Esophagus squamous epithelium (tissue), 4 donors: Measurements from ENCODE around the gene DENND6B.

Experiments
- POLR2A ChIP-seq, 4 donors: fragments of 450-650 bp; IDR thresholded peaks; one replicate each; pipeline ENCODE4 v1.6.1; 2017; ENCODE audit warnings: antibody characterized with exemption in 4 of 4, mild to moderate bottlenecking in 4 of 4, moderate library complexity in 3 of 4
- TF ChIP-seq, protein P1 (sequence below), 6 experiments: fragments of 450-650 bp in 4 of 6; fragments of 200-600 bp in 2 of 6; sonication (generic) in 2 of 6; IDR thresholded peaks; one replicate each; pipeline ENCODE4 v1.5.1; 2016 to 2019; ENCODE audit warnings: antibody characterized with exemption in 6 of 6, mild to moderate bottlenecking in 4 of 6, moderate library complexity in 4 of 6

DNA sequence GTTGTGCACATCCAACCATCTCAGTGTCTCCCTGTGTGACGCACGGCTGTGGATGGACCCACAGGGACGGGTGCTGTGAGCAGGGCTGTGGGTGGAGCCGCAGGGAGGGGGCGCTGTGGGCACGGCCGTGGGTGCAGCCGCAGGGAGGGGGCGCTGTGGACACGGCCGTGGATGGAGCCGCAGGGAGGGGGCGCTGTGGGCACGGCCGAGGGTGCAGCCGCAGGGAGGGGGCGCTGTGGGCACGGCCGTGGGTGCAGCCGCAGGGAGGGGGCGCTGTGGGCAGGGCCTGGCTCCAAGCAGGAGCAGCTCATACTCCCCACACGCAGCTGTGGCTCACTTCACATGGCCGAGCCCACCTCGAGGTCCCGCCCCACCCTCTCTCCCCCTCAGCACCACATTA is 50.7 kb downstream of the DENND6B start:
- TF ChIP-seq, protein P1, sequence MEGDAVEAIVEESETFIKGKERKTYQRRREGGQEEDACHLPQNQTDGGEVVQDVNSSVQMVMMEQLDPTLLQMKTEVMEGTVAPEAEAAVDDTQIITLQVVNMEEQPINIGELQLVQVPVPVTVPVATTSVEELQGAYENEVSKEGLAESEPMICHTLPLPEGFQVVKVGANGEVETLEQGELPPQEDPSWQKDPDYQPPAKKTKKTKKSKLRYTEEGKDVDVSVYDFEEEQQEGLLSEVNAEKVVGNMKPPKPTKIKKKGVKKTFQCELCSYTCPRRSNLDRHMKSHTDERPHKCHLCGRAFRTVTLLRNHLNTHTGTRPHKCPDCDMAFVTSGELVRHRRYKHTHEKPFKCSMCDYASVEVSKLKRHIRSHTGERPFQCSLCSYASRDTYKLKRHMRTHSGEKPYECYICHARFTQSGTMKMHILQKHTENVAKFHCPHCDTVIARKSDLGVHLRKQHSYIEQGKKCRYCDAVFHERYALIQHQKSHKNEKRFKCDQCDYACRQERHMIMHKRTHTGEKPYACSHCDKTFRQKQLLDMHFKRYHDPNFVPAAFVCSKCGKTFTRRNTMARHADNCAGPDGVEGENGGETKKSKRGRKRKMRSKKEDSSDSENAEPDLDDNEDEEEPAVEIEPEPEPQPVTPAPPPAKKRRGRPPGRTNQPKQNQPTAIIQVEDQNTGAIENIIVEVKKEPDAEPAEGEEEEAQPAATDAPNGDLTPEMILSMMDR (IDR thresholded peaks at IDR 0.05) = peak in 5 of 6 experiments; percentile 24 to 78 (median 45)
- TF ChIP-seq POLR2A (IDR thresholded peaks at IDR 0.05) = no peak
